ENCODE results near the gene TOPBP1.
A peak's percentile ranks its signal among the peaks of the same experiment; 100 is the strongest.
"Not testable (repeated sequence)": the region's sequence is repeated elsewhere in the genome, so short reads cannot be mapped to it uniquely, and the experiment has no call there.

Gene TOPBP1

DNA sequence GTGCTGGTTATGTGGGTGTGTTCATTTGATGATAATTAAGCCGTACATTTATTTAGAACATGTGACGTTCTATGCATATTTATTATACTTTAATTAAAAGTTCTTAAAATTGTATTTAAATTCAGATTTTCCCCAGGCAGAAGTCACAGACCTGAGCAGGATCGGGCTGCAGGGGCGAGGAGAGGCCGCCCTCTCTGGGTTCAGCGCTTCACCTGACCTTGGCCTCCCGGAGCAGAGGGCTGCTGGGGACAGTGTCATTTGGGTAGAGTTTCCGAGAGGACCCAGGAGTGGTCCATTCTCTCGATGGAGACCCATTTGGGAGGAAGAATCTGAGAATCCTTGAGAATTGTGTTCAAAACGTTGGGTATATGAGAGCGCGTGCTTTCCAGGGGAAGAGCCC lies 12.0 kb upstream of the TOPBP1 start:
- no peak for DNase-seq

- DNase-seq = no peak
Measured at GRCh38 chr3:133672461-133672860, 10.7 kb upstream of the TOPBP1 start.

DNA sequence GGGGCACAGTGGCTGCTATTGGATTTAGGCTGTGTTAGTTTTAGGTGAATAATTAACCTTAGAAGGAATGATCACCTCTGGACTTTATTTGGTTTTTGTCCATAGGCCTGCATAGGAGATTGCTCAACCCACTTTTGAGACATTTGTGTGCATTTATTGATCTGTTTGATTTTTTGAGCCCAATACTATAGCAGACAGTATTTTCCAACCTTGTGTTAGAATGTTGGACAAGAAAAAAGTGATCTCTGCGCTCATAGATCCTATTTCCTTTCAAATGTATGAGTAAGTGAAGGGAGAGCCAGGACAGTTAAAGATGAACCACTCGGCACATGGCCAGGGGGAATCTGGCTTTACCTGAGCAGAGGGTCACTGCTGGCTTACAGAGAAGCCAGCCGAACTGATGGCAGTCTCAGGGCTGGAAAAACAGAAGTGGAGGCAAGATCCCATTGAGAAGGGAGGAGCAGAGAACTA lies 8.8 kb upstream of the TOPBP1 start:
- DNase-seq = no peak

GRCh38 chr3:133669949-133670524 lies 8.3 kb upstream of the TOPBP1 start:
- DNase-seq = no peak

- DNase-seq = no peak
Measured at GRCh38 chr3:133667118-133667517, 5.4 kb upstream of the TOPBP1 start.

GRCh38 chr3:133665188-133665587 lies 3.4 kb upstream of the TOPBP1 start:
- DNase-seq = not testable (repeated sequence)

DNA sequence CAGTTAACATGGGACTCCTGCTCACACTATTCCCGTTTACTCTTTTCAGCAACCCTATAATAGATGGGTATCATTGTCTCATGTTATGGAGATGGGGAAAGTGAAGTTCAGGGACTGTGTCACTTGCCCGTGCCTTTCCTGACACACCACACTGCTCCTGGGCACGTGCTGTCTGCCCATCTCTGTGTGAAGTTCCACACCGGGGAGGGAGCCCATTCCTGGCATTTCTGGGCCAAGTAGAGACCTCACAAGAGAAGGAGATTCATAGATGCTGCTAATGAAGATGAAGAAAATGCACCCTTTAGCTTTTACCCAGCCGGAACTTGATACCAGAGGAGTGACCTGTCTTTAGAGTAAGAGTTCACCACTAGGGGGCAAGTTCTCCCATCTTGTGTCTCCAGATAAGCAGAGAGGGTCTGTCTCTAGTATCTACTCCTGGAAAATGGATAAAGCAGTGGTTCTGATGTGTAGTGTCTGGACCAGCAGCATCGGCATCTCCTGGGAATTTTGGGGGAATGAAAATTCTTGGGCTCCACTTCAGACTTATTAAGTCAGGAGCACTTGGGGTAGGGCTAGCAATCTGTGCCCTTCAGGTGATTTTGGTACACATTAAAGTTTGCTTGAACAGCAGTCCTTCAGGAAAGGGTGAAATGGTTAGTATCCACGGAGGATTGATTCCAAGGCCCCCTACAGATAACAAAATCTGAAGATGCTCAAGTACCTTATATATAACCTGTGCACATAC lies 2.0 kb upstream of the TOPBP1 start:
- DNase-seq = peak; percentile 45

GRCh38 chr3:133662278-133662651 lies 524 bp upstream of the TOPBP1 start:
- no peak for DNase-seq

GRCh38 chr3:133659806-133660205 lies 1.9 kb downstream of the TOPBP1 start:
- no peak for DNase-seq

DNA sequence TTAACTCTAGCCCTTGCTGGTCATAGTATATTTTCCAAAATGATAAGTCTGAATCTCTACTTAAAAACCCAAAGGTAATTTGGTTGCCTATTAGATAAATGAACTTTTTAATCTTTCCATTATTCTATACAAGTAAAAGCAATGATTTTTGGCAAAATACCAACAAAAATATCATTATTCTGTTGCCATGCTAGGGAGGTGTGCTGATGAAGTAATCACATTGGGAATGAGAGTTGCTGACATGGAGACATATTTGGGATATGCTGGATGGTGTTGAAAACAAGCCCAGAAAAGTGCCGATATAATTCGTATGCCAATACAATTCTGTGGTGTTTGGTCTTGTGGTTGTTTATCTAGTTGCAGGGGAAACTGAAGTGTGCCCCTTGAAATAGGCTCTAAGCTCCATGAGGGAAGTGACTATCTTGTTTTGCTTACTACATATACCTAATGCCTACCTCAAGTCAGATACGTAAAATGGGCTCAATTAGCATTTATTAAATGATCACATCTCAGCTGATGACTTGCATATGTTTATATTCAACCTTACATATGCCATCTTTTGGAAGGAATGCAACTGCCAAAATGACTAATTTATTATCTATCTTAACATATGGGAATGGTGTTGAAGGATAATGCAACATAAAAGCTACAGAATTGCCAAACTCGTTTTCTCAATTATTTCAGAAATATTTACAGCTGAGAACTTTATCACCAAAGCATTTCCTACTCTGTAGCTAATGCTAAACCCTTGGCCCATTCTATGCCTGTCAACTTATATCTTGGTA lies 5.8 kb downstream of the TOPBP1 start:
- DNase-seq = no peak

DNA sequence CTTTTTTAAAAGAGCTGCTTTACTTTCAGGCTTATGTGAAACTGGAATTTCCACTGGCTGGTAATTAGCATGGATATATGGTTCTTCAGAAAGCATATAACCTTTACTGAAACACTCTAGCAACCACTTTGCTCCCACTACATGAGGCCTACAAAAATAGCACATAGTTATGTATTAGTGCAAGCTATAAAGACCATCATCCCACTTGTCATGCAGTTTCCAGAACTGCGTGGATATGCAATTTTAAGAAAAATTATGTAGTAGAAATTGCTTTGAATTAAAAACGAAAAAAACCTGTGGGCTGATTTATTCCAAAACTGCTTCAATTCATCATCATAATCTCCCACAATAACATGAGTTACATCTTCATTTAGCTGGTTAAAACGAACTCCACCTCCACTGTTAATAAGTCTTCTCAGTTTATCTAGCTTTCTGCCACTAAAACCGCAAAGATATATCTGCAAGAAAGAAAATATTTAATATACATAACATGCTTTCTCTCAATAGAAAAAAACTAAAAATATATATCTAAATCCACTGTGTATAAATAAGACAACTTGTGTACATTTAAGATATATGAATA lies 12.2 kb downstream of the TOPBP1 start:
- DNase-seq = no peak

- DNase-seq = no peak
Measured at GRCh38 chr3:133644768-133645167, 17.0 kb downstream of the TOPBP1 start.

GRCh38 chr3:133643611-133644010 lies 18.1 kb downstream of the TOPBP1 start:
- DNase-seq = no peak

- DNase-seq = no peak
Measured at GRCh38 chr3:133641254-133641653, 20.5 kb downstream of the TOPBP1 start.

DNA sequence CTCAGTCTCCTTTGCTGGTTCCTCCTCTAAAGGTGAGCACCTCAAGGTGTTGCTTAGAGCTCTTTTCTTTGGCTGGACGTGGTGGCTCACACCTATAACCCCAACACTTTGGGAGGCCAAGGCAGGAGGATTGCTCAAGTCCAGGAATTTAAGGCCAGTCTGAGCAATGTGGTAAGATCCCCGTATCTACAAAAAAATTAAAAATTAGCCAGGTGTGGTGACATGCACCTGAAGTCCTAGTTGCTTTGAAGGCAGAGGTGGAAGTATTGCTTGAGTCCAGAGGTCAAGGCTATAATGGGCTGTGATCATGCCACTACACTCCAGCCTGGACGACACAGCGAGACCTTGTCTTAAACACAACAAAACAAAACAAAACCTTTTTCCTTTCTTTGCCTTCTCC lies 28.3 kb downstream of the TOPBP1 start:
- no peak for DNase-seq

- no peak for DNase-seq
Measured at GRCh38 chr3:133629146-133629545, 32.6 kb downstream of the TOPBP1 start.

DNA sequence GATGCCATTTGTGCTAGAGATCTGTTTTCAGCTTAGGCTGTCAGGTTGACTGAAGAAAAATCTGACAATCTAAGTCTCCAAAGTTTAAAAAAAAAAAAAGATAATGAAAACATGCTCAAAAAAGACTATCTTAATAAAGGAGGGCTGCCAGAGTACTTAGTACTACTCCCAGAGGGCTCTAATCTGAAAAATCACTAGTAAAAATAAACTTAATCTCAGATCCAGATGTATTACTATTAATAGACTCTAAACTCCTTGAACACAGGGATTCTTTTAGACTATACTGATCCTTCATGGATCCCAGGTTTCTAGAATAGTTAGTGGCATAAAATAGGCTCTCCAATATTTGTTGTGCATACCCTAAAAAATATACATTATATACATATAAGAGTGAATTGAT lies 34.0 kb downstream of the TOPBP1 start:
- no peak for DNase-seq

- DNase-seq = no peak
Measured at GRCh38 chr3:133620066-133620784, 41.5 kb downstream of the TOPBP1 start.

GRCh38 chr3:133611534-133611933 lies 50.2 kb downstream of the TOPBP1 start:
- DNase-seq = no peak

DNA sequence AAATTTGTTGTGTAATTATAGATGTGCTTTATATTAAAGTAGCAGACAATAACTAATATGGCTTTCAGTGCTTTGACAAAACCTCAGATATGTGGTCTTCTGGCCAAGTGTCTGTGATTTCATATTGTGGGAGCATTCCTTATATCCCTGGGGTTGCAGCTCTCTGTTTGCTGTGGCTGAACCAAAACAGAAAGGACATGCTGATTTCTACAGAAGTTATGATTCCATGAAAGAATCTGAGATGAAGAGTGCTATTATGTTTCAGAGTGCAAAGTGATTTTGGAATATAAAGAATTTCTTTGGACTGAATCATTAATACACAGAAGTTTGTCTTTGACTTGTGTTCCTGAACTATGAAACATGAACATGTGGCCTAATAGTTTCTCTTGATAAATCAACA lies 51.7 kb downstream of the TOPBP1 start:
- no peak for DNase-seq

DNA sequence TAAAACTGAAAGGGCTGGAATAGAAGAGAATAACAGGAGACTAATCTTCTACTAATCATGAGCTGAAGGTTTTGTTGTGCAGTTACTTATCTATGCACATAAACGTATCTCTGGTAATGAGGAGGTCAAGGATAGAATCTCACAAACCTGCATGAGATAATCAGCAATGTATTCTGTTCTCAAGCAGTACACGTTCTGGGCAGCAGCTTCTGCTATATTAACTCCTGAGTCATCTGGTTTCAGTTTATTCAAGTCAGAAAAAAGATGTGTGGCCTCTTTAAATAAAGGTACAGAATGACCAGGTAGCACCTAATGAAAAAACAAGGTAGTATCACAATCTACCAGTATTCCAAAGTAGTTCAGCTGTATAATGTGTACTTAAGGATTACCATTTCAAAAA lies 53.4 kb downstream of the TOPBP1 start:
- DNase-seq = no peak

DNA sequence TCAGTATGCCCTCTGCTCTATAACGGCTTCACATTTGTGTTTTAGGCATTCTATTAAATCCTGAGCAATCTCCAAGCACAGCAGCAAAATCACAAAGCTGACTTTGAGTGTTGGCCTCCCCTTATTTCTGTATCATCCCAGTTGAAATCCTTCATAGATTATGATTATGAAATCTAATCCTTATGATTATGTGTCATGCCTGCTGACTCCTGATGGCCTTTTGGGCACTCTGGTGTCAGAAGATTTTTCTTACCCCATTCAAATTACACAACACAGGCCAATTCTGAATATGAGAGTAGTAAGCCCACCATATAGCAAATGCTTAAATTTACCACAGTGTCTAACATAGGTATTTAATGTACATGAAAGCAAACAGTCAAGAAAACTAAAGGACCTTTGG lies 53.9 kb downstream of the TOPBP1 start:
- DNase-seq = no peak

- DNase-seq = no peak
Measured at GRCh38 chr3:133606902-133607301, 54.8 kb downstream of the TOPBP1 start.

All from KG1 (cell line).